Common myeloid progenitor, CD34-positive (primary cell): Measurements from ENCODE around the gene FHDC1.

Experiments used
- CTCF ChIA-PET: fragments of 350-600 bp; sonication (Branson Sonifier 250); formaldehyde crosslinking; loops from one replicate; lab custom pipeline; 2021; ENCODE audit warnings: antibody characterized with exemption; lab: Charles Lee
- POLR2A ChIA-PET: fragments of 350-600 bp; sonication (Branson Sonifier 250); formaldehyde crosslinking; loops from one replicate; lab custom pipeline; 2021; ENCODE audit warnings: antibody characterized with exemption; lab: Charles Lee
- DNase-seq, 3 donors: peaks; one replicate each; pipeline versions ENCODE4 v3.0.0 to v3.0.0-alpha.2; 2013
- H3K27ac ChIP-seq, 2 experiments: 1 replicate in 1 of 2; 2 replicates in 1 of 2; pipeline ENCODE4 v1.7.0; 2013; ENCODE audit warnings: inconsistent platforms in 2 of 2, low read length in 2 of 2, mild to moderate bottlenecking in 2 of 2, low read depth in 1 of 2, moderate library complexity in 1 of 2; ENCODE audit not compliant: severe bottlenecking in 2 of 2, insufficient read depth in 1 of 2, poor library complexity in 1 of 2
- H3K27me3 ChIP-seq, 5 experiments: replicated peaks in 2 of 5; 1 replicate in 3 of 5; 2 replicates in 2 of 5; pipeline versions ENCODE4 v1.6.1 to v1.7.0; 2013; ENCODE audit warnings: low read length in 4 of 5, mild to moderate bottlenecking in 2 of 5, moderate library complexity in 2 of 5, inconsistent platforms in 1 of 5; ENCODE audit not compliant: insufficient read depth in 5 of 5, control insufficient read depth in 4 of 5
- H3K36me3 ChIP-seq, 4 experiments: 1 replicate in 2 of 4; 2 replicates in 2 of 4; pipeline versions ENCODE4 v1.6.1 to v1.7.0; 2013; ENCODE audit warnings: low read length in 3 of 4, control low read depth in 1 of 4, mild to moderate bottlenecking in 1 of 4; ENCODE audit not compliant: control insufficient read depth in 4 of 4, insufficient read depth in 4 of 4
- H3K4me1 ChIP-seq, 4 experiments: 1 replicate in 3 of 4; 2 replicates in 1 of 4; pipeline versions ENCODE4 v1.6.1 to v1.7.1; 2013; ENCODE audit warnings: low read length in 3 of 4, mild to moderate bottlenecking in 3 of 4, control low read depth in 1 of 4, inconsistent platforms in 1 of 4, moderate library complexity in 1 of 4; ENCODE audit not compliant: control insufficient read depth in 4 of 4, insufficient read depth in 4 of 4; ENCODE audit errors: control extremely low read depth in 1 of 4
- H3K4me3 ChIP-seq, 7 experiments: 1 replicate in 4 of 7; 2 replicates in 3 of 7; pipeline versions ENCODE4 v1.5.1 to v1.7.0; 2013; ENCODE audit warnings: mild to moderate bottlenecking in 7 of 7, low read length in 6 of 7, moderate library complexity in 6 of 7, inconsistent platforms in 2 of 7, low read depth in 2 of 7, control low read depth in 1 of 7; ENCODE audit not compliant: insufficient read depth in 4 of 7, control insufficient read depth in 1 of 7; ENCODE audit errors: extremely low read depth in 1 of 7
- H3K9me3 ChIP-seq, 5 experiments: 1 replicate in 4 of 5; 2 replicates in 1 of 5; pipeline versions ENCODE4 v1.6.1 to v1.7.1; 2013; ENCODE audit warnings: low read length in 4 of 5, mild to moderate bottlenecking in 2 of 5, inconsistent platforms in 1 of 5, low read depth in 1 of 5, moderate library complexity in 1 of 5; ENCODE audit not compliant: control insufficient read depth in 4 of 5, insufficient read depth in 2 of 5; ENCODE audit errors: control extremely low read depth in 1 of 5
- WGBS: methylation state at CpG from one replicate; pipeline ENCODE4 v1.1.5; 2013; ENCODE audit not compliant: insufficient coverage; 5-methylcytosine and 5-hydroxymethylcytosine counted together

Gene FHDC1

GRCh38 chr4:153002110-153002509, 66.0 kb downstream of the FHDC1 start:
- Histone ChIP-seq H3K36me3 (no peaks in the 10 kb centered on the region), H3K27ac (no peak overlapping the region), H3K27me3 (no peaks in the 10 kb centered on the region), H3K9me3 (no peaks in the 10 kb centered on the region), H3K4me3 (no peak overlapping the region), H3K4me1 (peaks cover 0 to 7% (median 0%) of the 10 kb centered on the region in 4 experiments)
- ChIA-PET CTCF (interaction anchor here (1.2 kb wide), 1 partner anchor 9 kb away, joined by 3 read pairs; no protein-coding TSS in a partner anchor), POLR2A (no interaction called here)
- 83% methylated on average over 1 of the region's 2 CpGs for WGBS
- DNase-seq, result no peak

GRCh38 chr4:153004081-153004850, 68.1 kb downstream of the FHDC1 start:
- Histone ChIP-seq H3K9me3 (no peaks in the 10 kb centered on the region), H3K36me3 (no peaks in the 10 kb centered on the region), H3K4me3 (no peak overlapping the region), H3K27ac (no peak overlapping the region), H3K4me1 (peaks cover 0 to 7% (median 0%) of the 10 kb centered on the region in 4 experiments), H3K27me3 (no peaks in the 10 kb centered on the region)
- 100% methylated on average over 3 of the region's 6 CpGs for WGBS
- no peak for DNase-seq
- CTCF ChIA-PET, result interaction anchor here (1.4 kb wide), 1 partner anchor 9 kb away, joined by 5 read pairs; no protein-coding TSS in a partner anchor
- POLR2A ChIA-PET, result no interaction called here

- Histone ChIP-seq H3K27me3 (no peaks in the 10 kb centered on the region), H3K9me3 (peaks cover 0 to 13% (median 3%) of the 10 kb centered on the region in 5 experiments), H3K27ac (no peak overlapping the region), H3K4me1 (peaks cover 0 to 16% (median 0%) of the 10 kb centered on the region in 4 experiments), H3K36me3 (no peaks in the 10 kb centered on the region), H3K4me3 (no peak overlapping the region)
- ChIA-PET POLR2A (no interaction called here), CTCF (no interaction called here)
- WGBS, result 86% methylated on average over 6 of the region's 8 CpGs
- DNase-seq, result no peak
These were observed 69.8 kb downstream of the FHDC1 start for GRCh38 chr4:153005899-153006381.

GRCh38 chr4:153008578-153009199, 72.6 kb downstream of the FHDC1 start:
- H3K4me3 ChIP-seq, result no peak overlapping the region
- DNase-seq, result peak in 1 of 3 donors; percentile 11
- H3K9me3 ChIP-seq, result peaks cover 0 to 24% (median 4%) of the 10 kb centered on the region in 5 experiments
- peaks cover 0 to 15% (median 0%) of the 10 kb centered on the region in 4 experiments for H3K4me1 ChIP-seq
- H3K27me3 ChIP-seq, result no peaks in the 10 kb centered on the region
- ChIA-PET POLR2A (no interaction called here), CTCF (no interaction called here)
- H3K36me3 ChIP-seq, result no peaks in the 10 kb centered on the region
- no peak overlapping the region for H3K27ac ChIP-seq
- WGBS, result 95% methylated on average over 9 of the region's 15 CpGs

- ChIA-PET POLR2A (no interaction called here), CTCF (interaction anchor here (0.9 to 1.4 kb wide), 2 partner anchors 73 to 111 kb away, joined by 3 read pairs; no protein-coding TSS in a partner anchor)
- 100% methylated on average over 2 of the region's 3 CpGs for WGBS
- peaks cover 0 to 19% (median 0%) of the 10 kb centered on the region in 4 experiments for H3K4me1 ChIP-seq
- H3K9me3 ChIP-seq, result peaks cover 0 to 24% (median 4%) of the 10 kb centered on the region in 5 experiments
- H3K36me3 ChIP-seq, result no peaks in the 10 kb centered on the region
- H3K27ac ChIP-seq, result no peak overlapping the region
- peak in 2 of 3 donors; percentile 28 to 52 for DNase-seq
- no peaks in the 10 kb centered on the region for H3K27me3 ChIP-seq
- no peak overlapping the region for H3K4me3 ChIP-seq
These were observed 74.0 kb downstream of the FHDC1 start for GRCh38 chr4:153010146-153010545.

GRCh38 chr4:153013202-153013977, 77.3 kb downstream of the FHDC1 start:
- Histone ChIP-seq H3K4me3 (no peak overlapping the region), H3K9me3 (peaks cover 0 to 28% (median 4%) of the 10 kb centered on the region in 5 experiments), H3K36me3 (no peaks in the 10 kb centered on the region), H3K27ac (no peak overlapping the region), H3K4me1 (peaks cover 0 to 19% (median 0%) of the 10 kb centered on the region in 4 experiments), H3K27me3 (no peaks in the 10 kb centered on the region)
- ChIA-PET CTCF (interaction anchor here (1.0 to 2.2 kb wide), 3 partner anchors 10 to 72 kb away, joined by 3 to 5 read pairs (median 4); no protein-coding TSS in a partner anchor), POLR2A (no interaction called here)
- 90% methylated on average over 5 of the region's 5 CpGs for WGBS
- no peak for DNase-seq
